Heart left ventricle (tissue), 13 donors: ENCODE data around the gene PRR23C.

Experiments
- CTCF ChIP-seq, 12 donors: fragments of 200-600 bp; sonication (generic) in 4 of 12; IDR thresholded peaks; one replicate each; pipeline versions ENCODE4 v1.5.0 to v1.8.0; 2018 to 2022; ENCODE audit warnings: antibody characterized with exemption in 12 of 12, mild to moderate bottlenecking in 5 of 12
- POLR2A ChIP-seq, 2 donors: fragments of 450-650 bp; IDR thresholded peaks; one replicate each; pipeline ENCODE4 v1.6.1; 2017; ENCODE audit warnings: antibody characterized with exemption in 2 of 2, mild to moderate bottlenecking in 2 of 2, moderate library complexity in 2 of 2
- donor health status: ischemic (EF 13 %, LVEDD 7.1; RV severe dilation, severe dysfunction).
- donor health status: DM: no; HTN: yes; CAD: no.
- donor health status: DM: no; HTN: no; CAD: no.
- donor health status: ischemic (EF 25% LVEDD 6.9; RV normal size, moderate dysfunction).
- donor health status: ischemic (EF 25% LVEDD 5.7; RV mildly dilated, moderate dysfunction).
- donor health status: ischemic (EF 35%, LVEDD 5.7; RV mildly dilated, moderate dysfunction).
- donor health status: nonischemic (EF 11% LVEDD 7.7; RV severe dilation, severe dysfunction).
- donor health status: DM: yes; HTN: yes; CAD: no.
- donor health status: PGD.
- donor health status: ischemic (EF 29% LVEDD 5.4; RV normal size, mild dysfunction).
- donor health status: nonischemic (EF 23%, LVEDD 6.1; RV moderate dilation, normal function).

DNA sequence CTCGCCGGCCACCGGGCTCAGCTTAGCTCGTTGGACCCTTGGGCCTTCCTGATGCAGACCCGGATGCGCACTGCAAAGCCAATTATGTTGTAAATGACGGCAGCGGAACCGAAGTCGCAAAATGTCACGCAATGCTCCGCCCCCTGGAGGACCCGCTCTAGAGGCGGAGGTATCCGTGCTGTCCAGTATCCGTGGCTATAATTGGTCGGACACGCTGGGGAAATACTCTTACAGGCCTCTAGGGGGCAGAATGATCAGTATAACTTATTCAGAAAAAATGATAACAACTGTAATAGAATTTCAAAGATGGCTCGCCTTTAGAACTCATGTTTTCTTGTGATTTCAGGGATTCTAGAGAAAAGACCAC, 23.8 kb downstream of the PRR23C start, which contains the start of gene PRR23B:
- TF ChIP-seq CTCF (IDR thresholded peaks at IDR 0.05) (peak in 3 of 12 donors; percentile 14 to 41 (median 19)), POLR2A (IDR thresholded peaks at IDR 0.05) (no peak)
